Common myeloid progenitor, CD34-positive (primary cell): Measurements from ENCODE around the gene RNF13.

Experiments used
- CTCF ChIA-PET: fragments of 350-600 bp; sonication (Branson Sonifier 250); formaldehyde crosslinking; loops from one replicate; lab custom pipeline; 2021; ENCODE audit warnings: antibody characterized with exemption; lab: Charles Lee
- POLR2A ChIA-PET: fragments of 350-600 bp; sonication (Branson Sonifier 250); formaldehyde crosslinking; loops from one replicate; lab custom pipeline; 2021; ENCODE audit warnings: antibody characterized with exemption; lab: Charles Lee
- DNase-seq, 3 donors: peaks; one replicate each; pipeline versions ENCODE4 v3.0.0 to v3.0.0-alpha.2; 2013
- H3K27ac ChIP-seq, 2 experiments: 1 replicate in 1 of 2; 2 replicates in 1 of 2; pipeline ENCODE4 v1.7.0; 2013; ENCODE audit warnings: inconsistent platforms in 2 of 2, low read length in 2 of 2, mild to moderate bottlenecking in 2 of 2, low read depth in 1 of 2, moderate library complexity in 1 of 2; ENCODE audit not compliant: severe bottlenecking in 2 of 2, insufficient read depth in 1 of 2, poor library complexity in 1 of 2
- H3K27me3 ChIP-seq, 5 experiments: replicated peaks in 2 of 5; 1 replicate in 3 of 5; 2 replicates in 2 of 5; pipeline versions ENCODE4 v1.6.1 to v1.7.0; 2013; ENCODE audit warnings: low read length in 4 of 5, mild to moderate bottlenecking in 2 of 5, moderate library complexity in 2 of 5, inconsistent platforms in 1 of 5; ENCODE audit not compliant: insufficient read depth in 5 of 5, control insufficient read depth in 4 of 5
- H3K36me3 ChIP-seq, 4 experiments: 1 replicate in 2 of 4; 2 replicates in 2 of 4; pipeline versions ENCODE4 v1.6.1 to v1.7.0; 2013; ENCODE audit warnings: low read length in 3 of 4, control low read depth in 1 of 4, mild to moderate bottlenecking in 1 of 4; ENCODE audit not compliant: control insufficient read depth in 4 of 4, insufficient read depth in 4 of 4
- H3K4me1 ChIP-seq, 4 experiments: 1 replicate in 3 of 4; 2 replicates in 1 of 4; pipeline versions ENCODE4 v1.6.1 to v1.7.1; 2013; ENCODE audit warnings: low read length in 3 of 4, mild to moderate bottlenecking in 3 of 4, control low read depth in 1 of 4, inconsistent platforms in 1 of 4, moderate library complexity in 1 of 4; ENCODE audit not compliant: control insufficient read depth in 4 of 4, insufficient read depth in 4 of 4; ENCODE audit errors: control extremely low read depth in 1 of 4
- H3K4me3 ChIP-seq, 7 experiments: 1 replicate in 4 of 7; 2 replicates in 3 of 7; pipeline versions ENCODE4 v1.5.1 to v1.7.0; 2013; ENCODE audit warnings: mild to moderate bottlenecking in 7 of 7, low read length in 6 of 7, moderate library complexity in 6 of 7, inconsistent platforms in 2 of 7, low read depth in 2 of 7, control low read depth in 1 of 7; ENCODE audit not compliant: insufficient read depth in 4 of 7, control insufficient read depth in 1 of 7; ENCODE audit errors: extremely low read depth in 1 of 7
- H3K9me3 ChIP-seq, 5 experiments: 1 replicate in 4 of 5; 2 replicates in 1 of 5; pipeline versions ENCODE4 v1.6.1 to v1.7.1; 2013; ENCODE audit warnings: low read length in 4 of 5, mild to moderate bottlenecking in 2 of 5, inconsistent platforms in 1 of 5, low read depth in 1 of 5, moderate library complexity in 1 of 5; ENCODE audit not compliant: control insufficient read depth in 4 of 5, insufficient read depth in 2 of 5; ENCODE audit errors: control extremely low read depth in 1 of 5
- WGBS: methylation state at CpG from one replicate; pipeline ENCODE4 v1.1.5; 2013; ENCODE audit not compliant: insufficient coverage; 5-methylcytosine and 5-hydroxymethylcytosine counted together

Gene RNF13

DNA sequence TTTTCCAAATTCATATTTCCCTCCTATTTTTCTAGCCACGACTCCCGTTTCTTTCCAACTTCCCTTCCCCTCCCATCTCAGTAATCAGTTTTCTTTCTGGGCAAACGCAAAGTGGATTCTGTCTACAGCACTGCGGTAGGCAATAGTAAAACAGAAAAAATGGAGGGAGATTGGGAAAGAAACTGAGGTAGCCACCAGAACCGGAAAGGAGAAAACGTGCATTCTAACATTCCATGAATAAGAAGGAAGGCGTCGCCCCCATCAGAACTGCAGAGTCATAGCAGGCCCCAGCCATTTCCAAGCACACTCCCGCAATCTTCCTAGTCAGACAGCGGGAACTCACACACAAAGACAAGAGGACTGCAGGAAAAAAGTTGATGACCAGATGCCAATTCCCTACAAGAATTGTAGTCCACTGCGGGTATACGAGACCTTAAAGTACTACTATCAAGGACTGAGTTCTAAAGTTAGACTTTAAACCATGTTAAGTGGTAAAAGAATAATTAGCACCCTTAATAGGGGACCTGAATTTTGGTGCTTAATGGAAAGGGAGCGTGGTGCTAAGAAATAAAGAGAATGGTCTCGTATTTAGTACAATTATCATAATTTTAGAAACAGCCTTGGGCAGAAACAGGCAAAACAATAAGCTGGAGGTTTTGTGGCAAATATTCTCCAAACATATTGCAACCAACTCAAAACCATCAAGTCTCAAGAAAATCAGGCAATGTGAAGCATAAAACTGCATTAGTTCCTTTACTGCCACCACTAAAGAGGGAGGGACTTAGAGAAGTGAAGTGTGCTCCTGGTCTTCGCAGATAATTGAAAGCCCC is 156.3 kb downstream of the RNF13 start:
- H3K27ac ChIP-seq = no peak overlapping the region

DNA sequence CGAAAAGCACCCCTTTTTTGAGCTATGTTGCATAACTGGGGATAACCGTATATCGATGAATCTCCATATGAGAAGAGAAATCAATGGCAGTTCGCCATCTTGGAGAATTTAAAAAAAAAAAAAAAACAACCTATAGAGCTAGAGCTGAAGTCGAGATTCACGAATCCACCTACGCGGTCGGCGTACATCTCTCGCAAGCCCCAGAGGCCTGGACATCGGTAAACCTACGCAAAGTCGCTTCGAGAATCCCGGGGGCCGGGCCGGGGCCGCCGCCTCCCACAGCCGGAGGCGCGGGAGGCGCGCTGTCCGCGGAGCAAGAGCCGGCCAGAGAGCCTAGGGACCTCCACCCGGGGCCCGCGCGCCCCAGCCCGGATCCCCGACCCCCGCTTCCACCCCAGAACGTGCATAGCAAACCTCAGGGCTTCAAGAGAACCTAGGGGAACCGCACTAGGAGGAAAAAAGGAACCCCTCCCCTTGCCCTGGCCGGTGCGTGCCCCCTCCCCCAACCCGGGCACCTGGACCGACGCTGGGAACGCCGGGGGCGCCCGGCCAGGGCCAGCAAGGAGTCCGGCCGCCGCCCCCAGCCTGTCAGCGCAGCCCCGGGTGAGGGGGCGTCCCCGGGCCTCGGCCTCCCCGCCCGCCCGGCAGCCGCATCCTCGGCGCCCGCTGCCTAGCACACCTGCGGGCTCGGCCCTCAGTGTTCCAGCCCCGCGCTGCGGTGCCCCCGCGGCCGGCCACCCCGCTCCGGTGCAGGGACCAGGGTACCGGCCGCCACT is 157.1 kb downstream of the RNF13 start:
- Histone ChIP-seq H3K27ac (no peak overlapping the region), H3K36me3 (no peaks in the 10 kb centered on the region), H3K4me1 (peaks cover 4 to 25% (median 13%) of the 10 kb centered on the region in 4 experiments), H3K9me3 (no peaks in the 10 kb centered on the region), H3K4me3 (peak overlapping the region; percentile 52 to 82 (median 70)), H3K27me3 (peaks cover 5 to 45% (median 12%) of the 10 kb centered on the region in 5 experiments)
- POLR2A ChIA-PET = no interaction called here
- 0% methylated on average over 65 of the region's 73 CpGs for WGBS
- DNase-seq = peak; percentile 78 to 87 (median 83)
- CTCF ChIA-PET = interaction anchor here (0.7 to 1.0 kb wide), 3 partner anchors 207 to 250 kb away, joined by 3 read pairs; no protein-coding TSS in a partner anchor

More for the DNA sequence above, 156.3 kb downstream of the RNF13 start:
- Histone ChIP-seq H3K9me3 (no peaks in the 10 kb centered on the region), H3K4me1 (peaks cover 4 to 25% (median 13%) of the 10 kb centered on the region in 4 experiments), H3K4me3 (peak overlapping the region in 6 of 7 experiments; percentile 55 to 82 (median 72)), H3K36me3 (no peaks in the 10 kb centered on the region), H3K27me3 (peaks cover 5 to 39% (median 12%) of the 10 kb centered on the region in 5 experiments)
- CTCF ChIA-PET = interaction anchor here (0.7 to 2.3 kb wide), 4 partner anchors 12 to 251 kb away, joined by 3 to 9 read pairs (median 3); no protein-coding TSS in a partner anchor
- 67% methylated on average over 8 of the region's 15 CpGs for WGBS
- no peak for DNase-seq
- POLR2A ChIA-PET = no interaction called here

DNA sequence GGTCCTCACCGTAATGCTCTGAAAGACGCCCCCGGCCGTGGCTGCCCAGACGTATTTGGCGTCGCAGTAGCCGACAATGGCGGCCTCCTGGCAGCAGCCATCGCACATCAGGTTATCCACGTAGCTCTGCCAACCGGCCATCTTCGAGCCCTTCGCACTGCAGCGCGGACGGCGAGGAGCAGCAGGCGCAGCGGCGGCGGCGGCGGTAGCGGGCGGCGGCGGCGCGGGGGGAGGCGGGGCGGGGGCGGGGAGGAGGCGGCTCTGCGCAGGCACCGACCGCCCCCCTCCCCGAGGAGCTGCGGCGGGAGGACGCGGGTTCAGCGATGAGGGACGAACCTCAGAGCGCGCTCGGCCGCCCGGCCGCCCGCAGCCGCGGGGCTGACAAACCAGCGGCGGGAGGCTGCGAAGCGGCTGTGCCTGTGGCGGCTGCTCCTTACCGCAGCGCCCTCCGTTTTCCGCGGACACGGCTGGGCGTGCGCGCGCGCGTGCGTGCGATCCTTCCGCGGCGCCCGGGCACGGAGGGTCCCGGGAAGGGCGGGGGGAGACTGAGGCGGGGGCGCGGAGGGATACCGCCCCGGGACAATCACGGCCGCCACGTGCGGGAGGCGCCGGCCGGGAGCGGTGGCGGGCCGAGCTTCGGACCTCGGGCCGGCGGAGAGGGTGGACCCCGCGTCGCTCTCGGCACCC is 157.8 kb downstream of the RNF13 start, which contains the start of gene PFN2:
PFN2 (minus strand) TSS at position 180 of the 687 bp plus-strand sequence; CDS start at position 141, 39 bp downstream.
- peaks cover 4 to 25% (median 13%) of the 10 kb centered on the region in 4 experiments for H3K4me1 ChIP-seq
- H3K36me3 ChIP-seq = no peaks in the 10 kb centered on the region
- under 1% methylated on average over 57 of the region's 102 CpGs for WGBS
- ChIA-PET CTCF (no interaction called here), POLR2A (no interaction called here)
- H3K9me3 ChIP-seq = no peaks in the 10 kb centered on the region
- H3K27me3 ChIP-seq = peaks cover 5 to 46% (median 12%) of the 10 kb centered on the region in 5 experiments
- DNase-seq = peak; percentile 43 to 72 (median 62)
- peak within 1 kb of the TSS; percentile 52 to 82 (median 70) for H3K4me3 ChIP-seq
- no peak within 1 kb of the TSS for H3K27ac ChIP-seq

DNA sequence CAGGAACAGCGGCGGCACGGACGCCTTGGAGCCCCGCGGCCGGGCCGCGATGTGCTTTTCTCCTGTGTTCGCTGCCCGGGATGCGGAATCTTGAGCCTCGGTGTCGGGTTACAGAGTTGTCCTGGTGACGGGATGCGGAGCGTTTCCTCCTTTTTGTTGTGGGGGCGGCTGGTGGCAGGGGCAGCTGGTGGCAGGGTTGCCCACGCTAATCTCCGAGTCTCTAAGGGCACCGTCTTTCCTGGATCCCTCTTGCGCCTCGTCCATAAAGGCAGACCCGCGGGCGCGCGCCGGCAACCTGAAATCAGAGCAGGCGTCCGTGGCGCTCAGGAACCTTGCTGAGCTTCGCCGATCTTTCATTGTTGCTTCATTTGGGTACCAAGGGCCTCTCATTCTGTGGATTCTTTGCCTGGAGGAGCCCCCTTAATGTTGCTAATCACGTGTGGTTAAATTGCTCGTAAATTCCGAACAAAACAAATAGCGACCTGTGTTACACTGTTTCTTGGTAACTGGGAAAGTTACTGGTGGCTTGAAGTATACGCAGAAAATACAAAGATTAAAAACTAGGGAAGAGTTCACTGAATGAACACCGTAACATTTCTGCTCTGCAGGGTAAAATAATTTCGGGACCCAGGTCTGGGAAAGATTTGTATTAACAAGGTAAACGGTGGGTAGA is 158.5 kb downstream of the RNF13 start:
- ChIA-PET CTCF (no interaction called here), POLR2A (no interaction called here)
- under 1% methylated on average over 42 of the region's 42 CpGs for WGBS
- Histone ChIP-seq H3K27ac (no peak overlapping the region), H3K4me3 (peak overlapping the region; percentile 38 to 82 (median 69)), H3K4me1 (peaks cover 4 to 25% (median 13%) of the 10 kb centered on the region in 4 experiments), H3K36me3 (no peaks in the 10 kb centered on the region), H3K27me3 (peaks cover 5 to 47% (median 12%) of the 10 kb centered on the region in 5 experiments), H3K9me3 (no peaks in the 10 kb centered on the region)
- DNase-seq = peak in 2 of 3 donors; percentile 54 to 67

DNA sequence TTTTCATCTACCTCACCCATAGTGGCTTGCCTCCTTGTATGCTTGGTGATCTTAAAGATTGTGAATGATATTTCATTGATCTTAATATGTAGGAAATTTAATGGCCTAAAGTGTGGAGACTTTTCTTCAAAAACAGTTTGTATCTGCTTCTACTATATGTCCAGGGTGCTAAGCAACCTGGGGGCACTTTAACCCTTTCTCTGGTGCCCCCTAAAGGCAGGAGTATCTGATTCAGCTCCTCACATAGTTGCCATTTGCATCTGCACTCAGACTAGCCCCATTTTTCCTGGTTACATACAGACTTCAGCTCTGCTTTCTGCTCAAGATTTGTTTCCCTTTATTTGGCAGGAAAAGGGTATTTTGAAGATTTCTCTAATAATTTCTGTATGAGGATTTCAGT is 162.9 kb downstream of the RNF13 start:
- peaks cover 5 to 36% (median 14%) of the 10 kb centered on the region in 5 experiments for H3K27me3 ChIP-seq

DNA sequence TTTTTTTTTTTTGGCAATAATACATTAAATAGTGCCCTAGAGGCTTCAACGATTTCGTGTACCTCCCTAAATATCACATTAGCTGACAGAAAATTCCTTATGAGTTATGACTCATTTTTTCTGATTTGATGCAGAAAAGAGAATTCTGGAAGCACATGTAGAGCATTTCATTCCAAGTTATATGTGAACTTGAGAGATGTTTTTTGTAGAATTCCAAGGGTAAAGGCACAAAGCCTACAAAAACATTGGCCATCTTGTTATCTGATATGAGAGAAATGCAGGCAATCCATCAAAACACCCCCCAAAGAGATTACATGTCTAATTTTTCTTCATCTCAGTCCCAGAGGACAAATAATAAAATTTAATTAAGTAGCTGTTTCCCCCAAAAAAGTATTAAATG is 164.4 kb downstream of the RNF13 start:
- H3K27me3 ChIP-seq = peaks cover 0 to 23% (median 6%) of the 10 kb centered on the region in 5 experiments
- POLR2A ChIA-PET = no interaction called here
- H3K9me3 ChIP-seq = peaks cover 0 to 6% (median 3%) of the 10 kb centered on the region in 5 experiments
- CTCF ChIA-PET = interaction anchor here (1.0 to 1.3 kb wide), 3 partner anchors 8 to 493 kb away, joined by 3 read pairs; no protein-coding TSS in a partner anchor
- no peak for DNase-seq
- H3K27ac ChIP-seq = no peak overlapping the region
- no CpG with 5 or more reads among the region's 2 CpGs for WGBS
- no peaks in the 10 kb centered on the region for H3K4me1 ChIP-seq
- H3K4me3 ChIP-seq = no peak overlapping the region
- no peaks in the 10 kb centered on the region for H3K36me3 ChIP-seq

More for the DNA sequence above, 162.9 kb downstream of the RNF13 start:
- H3K4me3 ChIP-seq = no peak overlapping the region
- no peak overlapping the region for H3K27ac ChIP-seq
- ChIA-PET CTCF (no interaction called here), POLR2A (no interaction called here)
- DNase-seq = no peak
- H3K4me1 ChIP-seq = peaks cover 0 to 12% (median 8%) of the 10 kb centered on the region in 4 experiments
- H3K36me3 ChIP-seq = no peaks in the 10 kb centered on the region
- peaks cover 0 to 6% (median 3%) of the 10 kb centered on the region in 5 experiments for H3K9me3 ChIP-seq
